ENCODE results near the gene RAD54L. TPM values are rescaled to one million over a fixed set of nuclear protein-coding genes. Genes with fewer than 3 reads are reported as not detected.
A peak's percentile ranks its signal among the peaks of the same experiment; 100 is the strongest.

Gene RAD54L
- total and polyA plus RNA-seq, 2 donors from 2014 or later, result 1.2 to 1.7 TPM

GRCh38 chr1:46302641-46303037 lies 55.1 kb downstream of the RAD54L start:
- Histone ChIP-seq H3K9me3 (ENCODE audit: control insufficient read depth in 2 of 3, insufficient read depth in 1 of 3, low read length in 3 of 3) (no peaks in the 10 kb centered on the region), H3K27me3 (ENCODE audit: control insufficient read depth, insufficient read depth, low read length) (no peaks in the 10 kb centered on the region), H3K27ac (ENCODE audit: low read depth in 2 of 2, low read length in 2 of 2) (peak overlapping the region; percentile 96 to 98), H3K4me3 (ENCODE audit: low read length in 3 of 3) (peak overlapping the region; percentile 69 to 88 (median 88)), H3K9ac (ENCODE audit: low read length in 3 of 3) (peak overlapping the region in 2 of 3 donors; percentile 90 to 97), H3K36me3 (ENCODE audit: control insufficient read depth in 2 of 3, insufficient read depth in 3 of 3, low read length in 3 of 3) (peaks cover 1 to 3% (median 2%) of the 10 kb centered on the region in 3 donors), H3K4me1 (ENCODE audit: control insufficient read depth in 2 of 3, insufficient read depth in 2 of 3, low read depth in 1 of 3, low read length in 3 of 3) (peaks cover 0 to 24% (median 11%) of the 10 kb centered on the region in 3 donors)
- DNase-seq, result peak in 2 of 5 donors; percentile 59 to 81
- FAIRE-seq, result no peak
- intact Hi-C loops (cut with DNase I), result no loop called here
- TF ChIP-seq, protein P1, sequence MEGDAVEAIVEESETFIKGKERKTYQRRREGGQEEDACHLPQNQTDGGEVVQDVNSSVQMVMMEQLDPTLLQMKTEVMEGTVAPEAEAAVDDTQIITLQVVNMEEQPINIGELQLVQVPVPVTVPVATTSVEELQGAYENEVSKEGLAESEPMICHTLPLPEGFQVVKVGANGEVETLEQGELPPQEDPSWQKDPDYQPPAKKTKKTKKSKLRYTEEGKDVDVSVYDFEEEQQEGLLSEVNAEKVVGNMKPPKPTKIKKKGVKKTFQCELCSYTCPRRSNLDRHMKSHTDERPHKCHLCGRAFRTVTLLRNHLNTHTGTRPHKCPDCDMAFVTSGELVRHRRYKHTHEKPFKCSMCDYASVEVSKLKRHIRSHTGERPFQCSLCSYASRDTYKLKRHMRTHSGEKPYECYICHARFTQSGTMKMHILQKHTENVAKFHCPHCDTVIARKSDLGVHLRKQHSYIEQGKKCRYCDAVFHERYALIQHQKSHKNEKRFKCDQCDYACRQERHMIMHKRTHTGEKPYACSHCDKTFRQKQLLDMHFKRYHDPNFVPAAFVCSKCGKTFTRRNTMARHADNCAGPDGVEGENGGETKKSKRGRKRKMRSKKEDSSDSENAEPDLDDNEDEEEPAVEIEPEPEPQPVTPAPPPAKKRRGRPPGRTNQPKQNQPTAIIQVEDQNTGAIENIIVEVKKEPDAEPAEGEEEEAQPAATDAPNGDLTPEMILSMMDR (IDR thresholded peaks at IDR 0.05; ENCODE audit: borderline replicate concordance, extremely low read depth, insufficient read depth), result no peak

GRCh38 chr1:46303038-46303871 lies 55.7 kb downstream of the RAD54L start, which contains the start of the genes LRRC41 and UQCRH:
LRRC41 (minus strand) TSS chr1:46303616; CDS start chr1:46303322, 294 bp downstream.
UQCRH (plus strand) TSS chr1:46303698; CDS start chr1:46303767, 69 bp downstream.
- peak within 1 kb of the TSS; percentile 90 to 97 (median 97) for H3K9ac ChIP-seq (ENCODE audit: low read length in 3 of 3)
- H3K9me3 ChIP-seq (ENCODE audit: control insufficient read depth in 2 of 3, insufficient read depth in 1 of 3, low read length in 3 of 3), result no peaks in the 10 kb centered on the region
- peaks cover 0 to 24% (median 11%) of the 10 kb centered on the region in 3 donors for H3K4me1 ChIP-seq (ENCODE audit: control insufficient read depth in 2 of 3, insufficient read depth in 2 of 3, low read depth in 1 of 3, low read length in 3 of 3)
- DNase-seq (peak; percentile 95 to 98 (median 98)), FAIRE-seq (peak; percentile 3)
- TF ChIP-seq, protein P1 (IDR thresholded peaks at IDR 0.05; ENCODE audit: borderline replicate concordance, extremely low read depth, insufficient read depth), result no peak
- peak within 1 kb of the TSS; percentile 83 to 88 (median 88) for H3K4me3 ChIP-seq (ENCODE audit: low read length in 3 of 3)
- H3K27ac ChIP-seq (ENCODE audit: low read depth in 2 of 2, low read length in 2 of 2), result peak within 1 kb of the TSS; percentile 96 to 98
- H3K27me3 ChIP-seq (ENCODE audit: control insufficient read depth, insufficient read depth, low read length), result no peaks in the 10 kb centered on the region
- intact Hi-C loops (cut with DNase I), result no loop called here
- H3K36me3 ChIP-seq (ENCODE audit: control insufficient read depth in 2 of 3, insufficient read depth in 3 of 3, low read length in 3 of 3), result no peaks in the 10 kb centered on the region

DNA sequence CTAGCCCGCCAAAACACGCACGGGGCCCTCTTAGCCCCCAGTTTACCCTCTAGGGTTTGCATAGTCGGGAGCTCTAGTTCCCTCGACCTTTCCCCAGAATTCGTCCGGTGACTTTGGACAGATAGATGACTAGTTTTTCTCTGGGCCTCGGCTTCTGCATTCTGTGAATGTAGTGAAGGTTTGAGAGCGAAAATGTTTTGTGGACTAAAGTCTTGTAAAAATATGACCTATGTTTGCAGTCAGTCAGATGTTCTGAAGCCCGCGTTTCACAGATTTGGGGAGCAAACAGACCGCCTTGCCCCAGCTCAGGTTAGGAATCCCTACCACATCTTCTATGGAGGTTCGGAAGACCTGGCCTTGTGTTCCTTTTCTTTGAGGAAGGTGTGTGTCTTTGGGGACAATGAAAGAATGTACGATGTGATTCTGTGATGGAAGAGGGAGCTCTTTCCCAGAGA lies 56.3 kb downstream of the RAD54L start:
- FAIRE-seq (no peak), DNase-seq (peak in 1 of 5 donors; percentile 46)
- H3K4me1 ChIP-seq (ENCODE audit: control insufficient read depth in 2 of 3, insufficient read depth in 2 of 3, low read depth in 1 of 3, low read length in 3 of 3), result peaks cover 0 to 24% (median 11%) of the 10 kb centered on the region in 3 donors
- H3K9ac ChIP-seq (ENCODE audit: low read length in 3 of 3), result peak overlapping the region; percentile 42 to 97 (median 90)
- no peaks in the 10 kb centered on the region for H3K27me3 ChIP-seq (ENCODE audit: control insufficient read depth, insufficient read depth, low read length)
- TF ChIP-seq, protein P1 (IDR thresholded peaks at IDR 0.05; ENCODE audit: borderline replicate concordance, extremely low read depth, insufficient read depth), result no peak
- H3K9me3 ChIP-seq (ENCODE audit: control insufficient read depth in 2 of 3, insufficient read depth in 1 of 3, low read length in 3 of 3), result no peaks in the 10 kb centered on the region
- peak overlapping the region; percentile 83 to 88 (median 88) for H3K4me3 ChIP-seq (ENCODE audit: low read length in 3 of 3)
- H3K36me3 ChIP-seq (ENCODE audit: control insufficient read depth in 2 of 3, insufficient read depth in 3 of 3, low read length in 3 of 3), result no peaks in the 10 kb centered on the region
- H3K27ac ChIP-seq (ENCODE audit: low read depth in 2 of 2, low read length in 2 of 2), result peak overlapping the region; percentile 96 to 98
- intact Hi-C loops (cut with DNase I), result no loop called here
